GM13977 (cell line): ENCODE measurements around the gene CLSTN2.

Experiments
- DNase-seq: peaks from one replicate; pipeline ENCODE4 v3.0.0; 2012; ENCODE audit warnings: low spot score
- in situ Hi-C: fragments of 300-500 bp; cut with MboI; formaldehyde crosslinking; loops from one replicate; pipeline ENCODE4 v1.12.0; 2022; ENCODE audit warnings: low sequenced_read_pairs, low pct_unique_long_range_greater_than_20kb, mixed read lengths, inconsistent platforms; ENCODE audit not compliant: unreplicated experiment
- TF ChIP-seq, protein P1 (sequence below): IDR thresholded peaks from 2 replicates; pipeline ENCODE4 v1.5.1; 2012; ENCODE audit warnings: mild to moderate bottlenecking, control low read depth; ENCODE audit not compliant: insufficient read depth; ENCODE audit errors: extremely low read depth, missing control alignments

The CLSTN2 gene

DNA sequence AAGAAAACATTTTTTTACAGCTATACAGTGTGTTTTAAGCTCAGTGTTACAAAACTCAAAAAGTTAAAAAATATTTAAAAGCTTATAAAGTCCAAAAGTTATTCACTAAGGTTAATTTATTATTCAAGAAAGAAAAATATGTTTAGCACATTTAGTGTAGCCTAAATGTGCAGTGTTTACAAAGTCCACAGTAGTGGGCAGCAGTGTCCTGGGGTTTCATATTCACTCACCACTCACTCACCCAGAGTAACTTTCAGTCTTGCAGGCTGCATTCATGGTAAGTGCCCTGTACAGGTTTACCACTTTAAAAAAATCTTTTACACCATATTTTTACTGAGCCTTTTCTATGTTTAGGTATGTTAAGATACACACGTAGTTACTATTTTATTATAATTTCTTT, 442.7 kb downstream of the CLSTN2 start:
- DNase-seq = no peak
- in situ Hi-C loops = no loop called here
- TF ChIP-seq, protein P1, sequence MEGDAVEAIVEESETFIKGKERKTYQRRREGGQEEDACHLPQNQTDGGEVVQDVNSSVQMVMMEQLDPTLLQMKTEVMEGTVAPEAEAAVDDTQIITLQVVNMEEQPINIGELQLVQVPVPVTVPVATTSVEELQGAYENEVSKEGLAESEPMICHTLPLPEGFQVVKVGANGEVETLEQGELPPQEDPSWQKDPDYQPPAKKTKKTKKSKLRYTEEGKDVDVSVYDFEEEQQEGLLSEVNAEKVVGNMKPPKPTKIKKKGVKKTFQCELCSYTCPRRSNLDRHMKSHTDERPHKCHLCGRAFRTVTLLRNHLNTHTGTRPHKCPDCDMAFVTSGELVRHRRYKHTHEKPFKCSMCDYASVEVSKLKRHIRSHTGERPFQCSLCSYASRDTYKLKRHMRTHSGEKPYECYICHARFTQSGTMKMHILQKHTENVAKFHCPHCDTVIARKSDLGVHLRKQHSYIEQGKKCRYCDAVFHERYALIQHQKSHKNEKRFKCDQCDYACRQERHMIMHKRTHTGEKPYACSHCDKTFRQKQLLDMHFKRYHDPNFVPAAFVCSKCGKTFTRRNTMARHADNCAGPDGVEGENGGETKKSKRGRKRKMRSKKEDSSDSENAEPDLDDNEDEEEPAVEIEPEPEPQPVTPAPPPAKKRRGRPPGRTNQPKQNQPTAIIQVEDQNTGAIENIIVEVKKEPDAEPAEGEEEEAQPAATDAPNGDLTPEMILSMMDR = no peak

GRCh38 chr3:140378571-140379340, 443.8 kb downstream of the CLSTN2 start:
- in situ Hi-C loops = no loop called here
- DNase-seq = no peak
- TF ChIP-seq, protein P1 = no peak

DNA sequence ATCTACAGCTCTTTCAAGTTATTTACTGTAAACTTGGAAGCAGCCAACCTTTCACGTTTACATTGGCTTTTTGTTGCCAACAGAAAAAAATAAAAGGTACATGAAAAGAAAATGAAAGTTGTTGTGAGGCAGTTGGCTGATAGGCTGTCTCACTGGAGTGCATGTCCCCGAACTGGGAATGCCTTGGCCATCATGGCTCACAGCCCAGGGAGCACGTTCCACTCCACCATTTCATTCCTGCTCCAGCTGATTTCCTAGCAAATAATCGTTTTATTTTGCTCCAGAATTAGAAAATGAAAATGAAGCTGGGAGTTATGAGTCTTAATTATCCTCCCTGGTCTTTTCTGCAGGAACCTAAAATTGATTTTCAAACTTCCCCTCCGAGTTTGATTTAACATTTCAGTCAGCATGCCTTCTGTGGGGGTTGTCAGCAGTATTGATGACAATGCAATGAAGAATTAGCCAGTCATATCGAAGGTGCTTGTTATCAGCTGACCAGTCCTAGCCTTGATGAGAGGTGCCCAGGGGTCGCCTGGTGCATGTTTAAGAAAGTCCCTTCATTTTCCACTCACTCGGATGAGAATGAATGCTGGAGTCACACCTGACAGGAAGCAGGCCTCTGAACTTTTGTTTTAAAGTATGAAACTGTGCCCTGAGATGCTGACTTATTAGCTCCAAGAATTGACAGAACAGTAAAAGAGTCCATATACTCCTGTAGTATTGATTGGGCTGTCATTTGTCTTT, 449.2 kb downstream of the CLSTN2 start:
- in situ Hi-C loops = no loop called here
- DNase-seq = no peak
- TF ChIP-seq, protein P1 = no peak

GRCh38 chr3:140384876-140385275, 449.9 kb downstream of the CLSTN2 start:
- in situ Hi-C loops = no loop called here
- no peak for DNase-seq
- TF ChIP-seq, protein P1 = no peak

DNA sequence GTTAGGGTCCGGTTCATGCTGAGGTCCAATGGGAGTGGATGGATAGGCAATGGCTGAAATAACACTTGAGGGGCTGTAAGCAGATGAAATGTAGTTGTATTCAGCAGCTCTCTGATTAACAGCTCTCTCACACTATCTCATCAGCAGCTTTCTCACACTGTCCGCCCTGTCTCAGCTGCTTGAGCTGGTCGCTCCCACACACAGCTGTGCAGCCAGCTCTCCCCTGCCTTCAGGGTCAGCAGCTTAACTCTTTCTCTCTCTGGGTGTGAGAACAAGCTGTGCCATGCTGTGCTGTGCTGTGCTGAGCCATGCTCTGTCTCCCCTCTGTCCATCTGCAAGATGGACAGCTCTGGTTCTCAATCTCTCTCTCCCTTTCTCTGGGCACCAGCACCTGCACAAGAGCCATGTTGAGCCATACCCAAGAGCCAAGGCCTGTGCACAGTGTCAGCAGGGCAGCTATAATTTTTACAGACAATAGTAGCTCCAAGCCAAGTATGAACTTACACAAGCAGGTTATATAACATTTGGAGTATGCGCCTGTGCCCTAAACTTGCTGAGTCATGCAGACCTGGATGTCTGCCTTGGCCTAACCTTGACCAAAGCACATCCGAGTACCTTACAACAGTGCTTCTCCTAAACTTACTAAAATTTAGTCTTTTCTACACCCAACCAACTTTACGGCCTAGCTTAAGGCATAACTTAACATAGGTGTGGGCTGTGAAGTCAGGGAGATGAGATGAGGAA, 451.5 kb downstream of the CLSTN2 start:
- DNase-seq = no peak
- in situ Hi-C loops = no loop called here
- TF ChIP-seq, protein P1 = no peak

DNA sequence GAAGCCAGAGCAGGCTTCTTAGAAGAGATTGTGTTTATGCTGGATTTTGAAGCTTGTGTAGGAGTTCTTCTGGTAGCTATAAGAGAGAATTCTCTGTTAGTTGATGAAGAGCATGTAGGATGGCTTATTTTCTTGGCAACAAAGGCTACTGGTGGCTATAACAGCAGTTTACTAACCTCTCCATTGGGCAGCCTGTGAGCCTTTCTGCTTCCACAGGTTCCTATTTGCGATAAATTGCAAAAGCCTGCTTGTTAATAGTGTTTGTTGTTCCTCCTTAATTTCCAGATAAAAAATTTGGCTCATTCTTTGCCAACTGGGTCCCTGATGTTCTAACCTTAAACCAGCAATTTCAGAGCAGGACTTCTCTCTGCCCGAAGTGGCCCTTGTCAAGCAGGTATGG, 452.3 kb downstream of the CLSTN2 start:
- in situ Hi-C loops = no loop called here
- TF ChIP-seq, protein P1 = no peak
- no peak for DNase-seq
